GM18909 (cell line): ENCODE measurements around the gene PHF21B.
"Not testable (repeated sequence)": the region's sequence is repeated elsewhere in the genome, so short reads cannot be mapped to it uniquely, and the experiment has no call there.

Source experiments
- ATAC-seq: cut with Tn5 transposase; IDR thresholded peaks from one replicate; pipeline ENCODE4 v1.9.1; 2021; ENCODE audit warnings: mild to moderate bottlenecking; ENCODE audit not compliant: unreplicated experiment, poor library complexity

Gene PHF21B

GRCh38 chr22:44925465-44926123 lies 84.2 kb downstream of the PHF21B start:
- no peak for ATAC-seq

GRCh38 chr22:44924710-44925109 lies 85.1 kb downstream of the PHF21B start:
- ATAC-seq, result no peak

DNA sequence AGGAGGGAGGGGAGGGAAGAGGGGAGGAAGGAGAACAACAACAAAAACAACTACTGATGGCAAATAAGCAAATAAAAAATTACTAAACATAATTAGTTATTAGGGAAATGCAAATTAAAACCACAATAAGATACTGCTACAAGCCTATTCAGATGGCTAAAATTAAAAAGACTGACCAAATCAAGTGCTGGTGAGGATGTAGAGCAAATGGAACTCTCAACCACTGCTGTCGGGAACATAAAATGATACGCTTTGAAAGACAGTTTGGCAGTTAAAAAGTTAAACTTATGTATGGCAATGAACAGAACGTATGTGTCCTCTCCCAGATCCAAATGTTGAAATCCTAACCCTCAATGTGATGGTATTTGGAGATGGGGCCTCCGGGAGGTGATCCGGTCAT lies 85.7 kb downstream of the PHF21B start:
- ATAC-seq, result no peak

DNA sequence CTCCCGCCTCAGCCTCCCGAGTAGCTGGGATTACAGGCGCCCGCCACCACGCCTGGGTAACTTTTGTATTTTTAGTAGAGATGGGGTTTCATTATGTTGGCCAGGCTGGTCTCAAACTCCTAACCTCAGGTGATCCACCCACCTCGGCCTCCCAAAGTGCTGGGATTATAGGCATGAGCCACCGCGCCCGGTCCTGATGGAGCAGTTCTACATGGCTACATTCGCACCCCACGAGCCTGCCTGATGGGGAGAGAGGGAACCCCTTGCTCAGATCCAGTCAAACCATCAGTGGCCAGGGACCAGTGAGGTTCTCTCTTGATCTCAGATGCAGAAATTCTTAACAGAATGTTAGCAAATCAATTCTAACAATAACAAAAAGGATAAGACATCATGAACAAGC lies 88.0 kb downstream of the PHF21B start:
- ATAC-seq, result not testable (repeated sequence)

DNA sequence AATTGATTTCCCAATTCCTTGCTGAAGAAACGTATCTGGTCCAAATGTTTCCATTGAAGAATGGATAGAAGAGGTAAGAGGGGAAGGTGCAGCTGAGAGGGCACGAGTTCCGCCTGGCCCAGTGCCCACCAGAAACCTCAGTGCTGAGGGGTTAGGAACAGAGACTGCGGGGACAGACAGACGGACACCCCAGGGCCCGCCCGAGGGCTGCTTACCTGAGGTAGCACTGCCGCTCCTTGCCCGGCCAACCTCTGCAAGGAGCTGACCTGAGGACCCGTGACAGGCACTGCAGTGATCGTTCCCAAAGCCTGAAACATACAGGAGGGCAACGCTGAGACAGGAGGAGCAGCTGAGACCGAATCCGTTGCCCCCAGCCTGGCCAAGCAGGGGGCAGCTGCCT lies 89.6 kb downstream of the PHF21B start:
- no peak for ATAC-seq

- no peak for ATAC-seq
Measured at GRCh38 chr22:44919691-44920090, 90.1 kb downstream of the PHF21B start.

GRCh38 chr22:44918925-44919392 lies 90.8 kb downstream of the PHF21B start:
- no peak for ATAC-seq

DNA sequence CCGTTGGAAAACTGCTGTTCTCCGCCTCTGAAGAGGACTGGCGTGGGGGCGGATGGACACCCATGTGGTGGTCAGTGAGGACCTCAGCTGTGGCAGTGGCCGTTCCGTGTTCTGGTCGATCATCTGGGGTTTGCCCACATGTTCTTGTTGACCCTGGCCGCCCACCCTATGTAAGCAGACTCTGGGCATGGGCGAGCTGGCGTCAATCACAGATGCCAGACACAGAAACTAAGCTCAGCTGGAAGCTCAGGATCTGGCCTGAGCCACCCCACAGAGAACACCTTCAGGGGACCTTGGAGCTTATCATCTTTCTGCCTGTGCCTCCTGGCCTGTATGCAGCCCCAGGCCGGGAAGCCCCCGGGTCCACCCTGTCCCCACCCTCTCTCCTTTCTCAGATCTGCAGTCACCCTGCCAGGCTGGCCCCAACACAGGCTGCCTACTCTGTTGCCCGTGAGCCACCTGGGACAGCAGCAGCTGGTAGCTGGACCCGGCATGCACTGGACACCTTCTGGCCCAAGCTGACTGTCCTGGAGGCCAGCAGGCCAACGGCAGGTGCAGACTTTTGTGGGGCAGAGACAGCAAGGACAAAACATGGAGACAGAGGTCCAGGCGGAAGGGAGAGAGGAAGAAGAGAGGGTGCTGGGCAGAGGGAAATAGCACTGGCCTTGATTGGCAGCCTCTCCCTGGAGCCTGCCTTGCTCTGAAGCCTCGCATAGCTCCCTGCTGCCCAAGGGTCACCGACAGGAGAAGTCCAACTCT lies 91.5 kb downstream of the PHF21B start:
- no peak for ATAC-seq

GRCh38 chr22:44917372-44918165 lies 92.2 kb downstream of the PHF21B start:
- no peak for ATAC-seq

GRCh38 chr22:44916281-44917231 lies 93.2 kb downstream of the PHF21B start:
- no peak for ATAC-seq

DNA sequence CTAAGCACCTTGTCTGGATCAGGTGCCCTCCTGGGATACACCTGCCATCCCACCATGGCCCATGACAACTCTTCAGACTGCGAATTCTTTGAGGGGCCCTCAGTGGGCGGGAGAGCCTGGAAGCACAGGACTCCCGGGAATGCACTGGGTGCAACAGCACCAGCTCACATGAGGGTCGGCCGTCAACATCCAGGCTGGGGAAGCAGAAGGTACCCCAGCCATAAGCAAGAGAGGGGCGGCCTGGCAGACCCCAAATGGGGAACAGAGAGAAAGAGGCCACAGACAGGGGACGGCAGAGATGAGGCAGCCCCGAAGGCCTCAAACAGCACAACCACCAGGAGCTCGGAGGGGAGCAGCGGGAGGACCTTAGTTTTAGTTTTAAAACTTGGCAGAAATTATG lies 94.4 kb downstream of the PHF21B start:
- ATAC-seq, result no peak

- ATAC-seq, result no peak
Measured at GRCh38 chr22:44914026-44914721, 95.6 kb downstream of the PHF21B start.

- ATAC-seq, result no peak
Measured at GRCh38 chr22:44913198-44913983, 96.4 kb downstream of the PHF21B start.

DNA sequence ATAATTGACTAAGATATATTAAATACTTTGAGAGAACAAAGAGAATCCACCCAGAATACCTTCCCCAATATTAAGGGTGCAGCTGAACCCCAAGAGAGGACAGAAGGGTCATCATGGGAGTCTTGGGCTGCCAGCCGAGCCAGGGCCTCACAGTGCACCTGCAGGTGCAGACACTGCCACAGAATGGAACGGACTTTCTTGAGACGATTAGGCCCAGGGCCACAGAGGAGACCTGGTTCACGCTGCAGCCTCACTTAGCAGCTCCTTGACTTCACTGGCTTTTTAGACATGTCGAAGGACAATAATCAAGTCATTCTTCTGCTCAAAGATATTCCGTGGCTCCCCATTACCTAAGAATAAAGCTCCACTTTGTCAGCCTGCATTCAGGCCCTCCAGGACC lies 100.6 kb downstream of the PHF21B start:
- ATAC-seq, result no peak

GRCh38 chr22:44907765-44908737 lies 101.8 kb downstream of the PHF21B start:
- no peak for ATAC-seq

GRCh38 chr22:44906999-44907644 lies 102.7 kb downstream of the PHF21B start:
- no peak for ATAC-seq
